Uterus (tissue), 2 donors: ENCODE results near the gene SLC66A1.

Experiments
- CTCF ChIP-seq, 4 experiments: fragments of 200-600 bp in 2 of 4; fragments of 450-650 bp in 2 of 4; sonication (generic) in 2 of 4; IDR thresholded peaks; one replicate each; pipeline ENCODE4 v1.5.1; 2016 to 2019; ENCODE audit warnings: antibody characterized with exemption in 4 of 4, mild to moderate bottlenecking in 2 of 4, moderate library complexity in 1 of 4
- POLR2A ChIP-seq, 2 donors: fragments of 450-650 bp; IDR thresholded peaks; one replicate each; pipeline ENCODE4 v1.6.1; 2016; ENCODE audit warnings: antibody characterized with exemption in 2 of 2, mild to moderate bottlenecking in 1 of 2, moderate library complexity in 1 of 2

GRCh38 chr1:19356266-19356665, 44.1 kb downstream of the SLC66A1 start:
- no peak for TF ChIP-seq POLR2A (IDR thresholded peaks at IDR 0.05)
- TF ChIP-seq CTCF (IDR thresholded peaks at IDR 0.05), result no peak
